T-helper 2 cell (primary cell): ENCODE measurements around the gene LDB3.
"Not testable (repeated sequence)": the region's sequence is repeated elsewhere in the genome, so short reads cannot be mapped to it uniquely, and the experiment has no call there.

Source experiments
- DNase-seq, 5 experiments: peaks; one replicate each; pipeline versions ENCODE4 v3.0.0 to v3.0.0-alpha.2; 2012 to 2022

LDB3 gene

GRCh38 chr10:86733260-86733671, 65.0 kb downstream of the LDB3 start:
- no peak for DNase-seq

- DNase-seq, result no peak
Observed at GRCh38 chr10:86734207-86734988, 66.1 kb downstream of the LDB3 start.

- not testable (repeated sequence) for DNase-seq
Observed at GRCh38 chr10:86735278-86735677, 67.0 kb downstream of the LDB3 start.

GRCh38 chr10:86742230-86742629, 73.9 kb downstream of the LDB3 start:
- DNase-seq, result no peak

- DNase-seq, result no peak
Observed at GRCh38 chr10:86744067-86744725, 75.9 kb downstream of the LDB3 start.

- no peak for DNase-seq
Observed at GRCh38 chr10:86747796-86748581, 79.7 kb downstream of the LDB3 start.

- DNase-seq, result no peak
Observed at GRCh38 chr10:86749854-86750253, 81.5 kb downstream of the LDB3 start.

GRCh38 chr10:86751477-86751876, 83.2 kb downstream of the LDB3 start:
- no peak for DNase-seq

GRCh38 chr10:86752311-86752710, 84.0 kb downstream of the LDB3 start:
- DNase-seq, result no peak

- DNase-seq, result peak in 1 of 5 experiments; percentile 39
Observed at GRCh38 chr10:86753051-86753450, 84.7 kb downstream of the LDB3 start.

GRCh38 chr10:86753638-86754434, 85.5 kb downstream of the LDB3 start:
- DNase-seq, result no peak

GRCh38 chr10:86755454-86755739, 87.1 kb downstream of the LDB3 start:
- DNase-seq, result no peak

- DNase-seq, result peak; percentile 76 to 91 (median 80)
Observed at GRCh38 chr10:86755740-86756510, 87.6 kb downstream of the LDB3 start.

- no peak for DNase-seq
Observed at GRCh38 chr10:86756511-86757112, 88.3 kb downstream of the LDB3 start, which contains the start of gene BMPR1A. TSS of gene BMPR1A (plus strand) at chr10:86756619. CDS start at chr10:86876019, 119,400 bp downstream.

GRCh38 chr10:86757113-86757972, 89.0 kb downstream of the LDB3 start:
- DNase-seq, result peak in 1 of 5 experiments; percentile 30

- no peak for DNase-seq
Observed at GRCh38 chr10:86758189-86759072, 90.1 kb downstream of the LDB3 start.

GRCh38 chr10:86759073-86759672, 90.9 kb downstream of the LDB3 start:
- no peak for DNase-seq

GRCh38 chr10:86763404-86763803, 95.1 kb downstream of the LDB3 start:
- DNase-seq, result no peak

- DNase-seq, result no peak
Observed at GRCh38 chr10:86765548-86765947, 97.2 kb downstream of the LDB3 start.
